Endodermal cell (in vitro differentiated cells): Measurements from ENCODE around the gene IFNLR1. TPM values are rescaled to one million over a fixed set of nuclear protein-coding genes. Genes with fewer than 3 reads are reported as not detected.

Experiments used
- DNase-seq: peaks from one replicate; pipeline ENCODE4 v3.0.0-alpha.2; 2017
- H3K27ac ChIP-seq: 2 replicates; pipeline ENCODE4 v1.5.1; 2013; ENCODE audit warnings: mild to moderate bottlenecking, low read depth, low read length, moderate library complexity
- H3K27me3 ChIP-seq: 2 replicates; pipeline ENCODE4 v1.6.1; 2013; ENCODE audit warnings: mild to moderate bottlenecking, low read length, moderate library complexity; ENCODE audit not compliant: insufficient read depth, control insufficient read depth, poor library complexity, severe bottlenecking
- H3K36me3 ChIP-seq: 2 replicates; pipeline ENCODE4 v1.7.0; 2013; ENCODE audit warnings: mild to moderate bottlenecking, low read length, moderate library complexity; ENCODE audit not compliant: control insufficient read depth, insufficient read depth
- H3K4me1 ChIP-seq: one replicate; pipeline ENCODE4 v1.7.0; 2013; ENCODE audit warnings: low read length; ENCODE audit not compliant: control insufficient read depth, insufficient read depth
- H3K4me3 ChIP-seq: 2 replicates; pipeline ENCODE4 v1.5.1; 2013; ENCODE audit warnings: mild to moderate bottlenecking, low read length, moderate library complexity
- H3K9ac ChIP-seq: 2 replicates; pipeline ENCODE4 v1.6.1; 2013; ENCODE audit warnings: mild to moderate bottlenecking, low read length, moderate library complexity; ENCODE audit not compliant: poor library complexity, severe bottlenecking; ENCODE audit errors: extremely low read depth
- H3K9me3 ChIP-seq: 2 replicates; pipeline ENCODE4 v1.6.1; 2013; ENCODE audit warnings: mild to moderate bottlenecking, low read length, moderate library complexity; ENCODE audit not compliant: control insufficient read depth
- H3K27ac Mint-ChIP-seq: 2 replicates; pipeline ENCODE4 v1.8.0; 2020; ENCODE audit warnings: mixed read lengths
- H3K27me3 Mint-ChIP-seq: 2 replicates; pipeline ENCODE4 v1.8.0; 2021; ENCODE audit warnings: mild to moderate bottlenecking, mixed read lengths; ENCODE audit not compliant: insufficient read depth
- H3K36me3 Mint-ChIP-seq: 2 replicates; pipeline ENCODE4 v1.8.0; 2020; ENCODE audit warnings: low read depth, mixed read lengths
- H3K4me1 Mint-ChIP-seq: 2 replicates; pipeline ENCODE4 v1.8.0; 2020; ENCODE audit warnings: mixed read lengths
- H3K4me3 Mint-ChIP-seq: 2 replicates; pipeline ENCODE4 v1.8.0; 2020; ENCODE audit warnings: mild to moderate bottlenecking, moderate library complexity, mixed read lengths
- H3K9me3 Mint-ChIP-seq: 2 replicates; pipeline ENCODE4 v1.8.0; 2020; ENCODE audit warnings: mild to moderate bottlenecking, mixed read lengths
- WGBS, 2 experiments: methylation state at CpG; one replicate each; pipeline versions ENCODE4 v1.1.5 to v1.1.7; 2013; ENCODE audit warnings: missing lambda C conversion rate in 2 of 2, mixed read lengths in 1 of 2; ENCODE audit not compliant: insufficient coverage in 1 of 2, insufficient read length in 1 of 2; 5-methylcytosine and 5-hydroxymethylcytosine counted together
- total RNA-seq, 2 donors: library from RNA; stranded (reverse); fragmentation: NEBNext Ultra II Directional in 1 of 2; extraction: Animal tissue kit (Norgen Biotek cat#: 25700) in 1 of 2; gene quantifications; 2 replicates in 1 of 2; 3 replicates in 1 of 2; pipeline ENCODE4 v1.2.1, GENCODE V29; 2021
- TF ChIP-seq, protein P1 (sequence below): fragments of 200-600 bp; sonication (generic); conservative IDR thresholded peaks from 2 replicates; pipeline ENCODE4 v1.5.0; 2021; ENCODE audit warnings: antibody characterized with exemption, mild to moderate bottlenecking

The IFNLR1 gene
- total RNA-seq, 2 donors from 2014 or later = 12.1 to 13.0 TPM

DNA sequence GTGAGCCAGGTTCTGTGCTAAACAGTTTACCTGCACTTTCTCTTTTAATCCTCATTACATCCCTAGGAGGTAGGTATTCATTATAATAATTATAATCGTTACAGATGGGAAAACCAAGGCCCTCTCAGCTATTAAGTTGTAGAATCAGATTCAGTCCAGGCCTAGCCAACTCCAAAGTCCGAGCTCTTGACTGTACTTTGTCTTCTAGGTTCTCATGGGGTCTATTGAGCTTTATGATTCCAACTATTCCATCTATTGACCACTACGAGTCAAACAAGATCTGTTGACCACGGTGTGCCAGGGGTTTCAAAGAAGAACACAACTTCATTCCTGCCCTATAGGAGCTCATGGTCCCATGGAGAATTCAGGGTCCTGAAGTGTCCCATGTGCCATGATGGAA lies 2.0 kb downstream of the IFNLR1 start:
- H3K27me3 Mint-ChIP-seq = peaks cover 3% of the 10 kb centered on the region
- H3K4me3 Mint-ChIP-seq = no peak overlapping the region
- Histone ChIP-seq H3K27me3 (no peaks in the 10 kb centered on the region), H3K4me3 (no peak overlapping the region), H3K27ac (no peak overlapping the region), H3K4me1 (no peaks in the 10 kb centered on the region), H3K9me3 (no peaks in the 10 kb centered on the region), H3K36me3 (no peaks in the 10 kb centered on the region), H3K9ac (no peak overlapping the region)
- TF ChIP-seq, protein P1, sequence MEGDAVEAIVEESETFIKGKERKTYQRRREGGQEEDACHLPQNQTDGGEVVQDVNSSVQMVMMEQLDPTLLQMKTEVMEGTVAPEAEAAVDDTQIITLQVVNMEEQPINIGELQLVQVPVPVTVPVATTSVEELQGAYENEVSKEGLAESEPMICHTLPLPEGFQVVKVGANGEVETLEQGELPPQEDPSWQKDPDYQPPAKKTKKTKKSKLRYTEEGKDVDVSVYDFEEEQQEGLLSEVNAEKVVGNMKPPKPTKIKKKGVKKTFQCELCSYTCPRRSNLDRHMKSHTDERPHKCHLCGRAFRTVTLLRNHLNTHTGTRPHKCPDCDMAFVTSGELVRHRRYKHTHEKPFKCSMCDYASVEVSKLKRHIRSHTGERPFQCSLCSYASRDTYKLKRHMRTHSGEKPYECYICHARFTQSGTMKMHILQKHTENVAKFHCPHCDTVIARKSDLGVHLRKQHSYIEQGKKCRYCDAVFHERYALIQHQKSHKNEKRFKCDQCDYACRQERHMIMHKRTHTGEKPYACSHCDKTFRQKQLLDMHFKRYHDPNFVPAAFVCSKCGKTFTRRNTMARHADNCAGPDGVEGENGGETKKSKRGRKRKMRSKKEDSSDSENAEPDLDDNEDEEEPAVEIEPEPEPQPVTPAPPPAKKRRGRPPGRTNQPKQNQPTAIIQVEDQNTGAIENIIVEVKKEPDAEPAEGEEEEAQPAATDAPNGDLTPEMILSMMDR = no peak
- DNase-seq = no peak
- H3K36me3 Mint-ChIP-seq = peaks cover 7% of the 10 kb centered on the region
- WGBS, 2 experiments = 93 to 97% methylated on average over 3 of the region's 4 CpGs
- no peak overlapping the region for H3K27ac Mint-ChIP-seq
- H3K4me1 Mint-ChIP-seq = peaks cover 13% of the 10 kb centered on the region
- H3K9me3 Mint-ChIP-seq = no peaks in the 10 kb centered on the region

DNA sequence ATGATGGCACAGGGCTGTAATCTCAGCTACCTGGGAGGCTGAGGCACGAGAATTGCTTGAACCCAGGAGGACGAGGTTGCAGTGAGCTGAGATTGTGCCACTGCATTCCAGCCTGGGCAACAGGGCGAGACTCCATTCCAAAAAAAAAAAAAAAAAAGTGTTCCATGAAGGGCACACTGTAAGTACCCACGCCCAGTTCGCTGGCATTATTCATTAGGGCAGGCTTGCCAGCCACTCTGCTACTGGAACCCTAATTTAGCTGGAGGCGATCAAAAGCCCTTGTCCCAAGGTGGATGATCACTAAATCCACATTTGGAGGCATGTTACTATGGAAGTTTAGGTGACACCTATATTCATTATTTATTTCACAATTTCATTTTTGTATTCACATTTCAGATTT lies 5.0 kb downstream of the IFNLR1 start:
- no peaks in the 10 kb centered on the region for H3K27me3 Mint-ChIP-seq
- WGBS, 2 experiments = 79 to 89% methylated on average over 4 to 6 of the region's 6 CpGs

DNA sequence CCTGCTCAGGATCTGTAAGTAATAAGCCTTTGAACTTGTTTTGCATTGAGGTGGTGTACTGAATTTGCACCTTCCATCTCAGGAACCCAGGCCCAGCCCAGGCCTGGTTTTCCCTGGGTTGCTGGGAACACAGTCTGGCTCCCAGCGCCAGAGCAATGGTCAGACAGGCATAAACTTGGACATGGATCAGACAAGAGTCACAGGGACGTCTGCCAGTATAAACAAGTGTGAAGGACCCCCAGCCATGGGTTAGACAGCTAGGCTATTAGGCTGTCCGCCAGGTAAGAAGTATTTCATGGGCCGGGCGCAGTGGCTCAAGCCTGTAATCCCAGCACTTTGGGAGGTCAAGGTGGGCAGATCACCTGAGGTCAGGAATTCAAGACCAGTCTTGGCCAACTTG lies 5.5 kb downstream of the IFNLR1 start:
- Histone ChIP-seq H3K9ac (no peak overlapping the region), H3K36me3 (peaks cover 5% of the 10 kb centered on the region), H3K4me3 (no peak overlapping the region), H3K4me1 (no peaks in the 10 kb centered on the region), H3K27me3 (no peaks in the 10 kb centered on the region), H3K9me3 (no peaks in the 10 kb centered on the region), H3K27ac (no peak overlapping the region)
- H3K27ac Mint-ChIP-seq = no peak overlapping the region
- no peak overlapping the region for H3K4me3 Mint-ChIP-seq
- TF ChIP-seq, protein P1 = no peak
- no peak for DNase-seq
- WGBS, 2 experiments = 96% methylated on average over 5 of the region's 5 CpGs
- H3K9me3 Mint-ChIP-seq = no peaks in the 10 kb centered on the region
- peaks cover 22% of the 10 kb centered on the region for H3K4me1 Mint-ChIP-seq
- H3K27me3 Mint-ChIP-seq = no peaks in the 10 kb centered on the region
- H3K36me3 Mint-ChIP-seq = peaks cover 31% of the 10 kb centered on the region

More for the DNA sequence above, 5.0 kb downstream of the IFNLR1 start:
- Histone ChIP-seq H3K27me3 (no peaks in the 10 kb centered on the region), H3K9ac (no peak overlapping the region), H3K4me1 (no peaks in the 10 kb centered on the region), H3K27ac (no peak overlapping the region), H3K36me3 (peaks cover 5% of the 10 kb centered on the region), H3K4me3 (no peak overlapping the region), H3K9me3 (no peaks in the 10 kb centered on the region)
- no peak overlapping the region for H3K27ac Mint-ChIP-seq
- H3K4me1 Mint-ChIP-seq = peaks cover 22% of the 10 kb centered on the region
- H3K9me3 Mint-ChIP-seq = no peaks in the 10 kb centered on the region
- TF ChIP-seq, protein P1 = no peak
- H3K4me3 Mint-ChIP-seq = no peak overlapping the region
- DNase-seq = no peak
- peaks cover 29% of the 10 kb centered on the region for H3K36me3 Mint-ChIP-seq
